MM.1S (cell line): ENCODE measurements around the gene KDM4D.

Source experiments
- EZH2phosphoT487 ChIP-seq: fragments of 300-600 bp; sonication (generic); IDR thresholded peaks from 2 replicates; pipeline ENCODE4 v1.6.1; 2018; ENCODE audit warnings: antibody characterized with exemption, low read length
- TF ChIP-seq, protein P1 (sequence below): fragments of 300-600 bp; sonication (generic); IDR thresholded peaks from 2 replicates; pipeline ENCODE4 v1.5.1; 2016; ENCODE audit warnings: antibody characterized with exemption, low read length, mixed read lengths

- no peak for TF ChIP-seq EZH2phosphoT487
- TF ChIP-seq, protein P1, sequence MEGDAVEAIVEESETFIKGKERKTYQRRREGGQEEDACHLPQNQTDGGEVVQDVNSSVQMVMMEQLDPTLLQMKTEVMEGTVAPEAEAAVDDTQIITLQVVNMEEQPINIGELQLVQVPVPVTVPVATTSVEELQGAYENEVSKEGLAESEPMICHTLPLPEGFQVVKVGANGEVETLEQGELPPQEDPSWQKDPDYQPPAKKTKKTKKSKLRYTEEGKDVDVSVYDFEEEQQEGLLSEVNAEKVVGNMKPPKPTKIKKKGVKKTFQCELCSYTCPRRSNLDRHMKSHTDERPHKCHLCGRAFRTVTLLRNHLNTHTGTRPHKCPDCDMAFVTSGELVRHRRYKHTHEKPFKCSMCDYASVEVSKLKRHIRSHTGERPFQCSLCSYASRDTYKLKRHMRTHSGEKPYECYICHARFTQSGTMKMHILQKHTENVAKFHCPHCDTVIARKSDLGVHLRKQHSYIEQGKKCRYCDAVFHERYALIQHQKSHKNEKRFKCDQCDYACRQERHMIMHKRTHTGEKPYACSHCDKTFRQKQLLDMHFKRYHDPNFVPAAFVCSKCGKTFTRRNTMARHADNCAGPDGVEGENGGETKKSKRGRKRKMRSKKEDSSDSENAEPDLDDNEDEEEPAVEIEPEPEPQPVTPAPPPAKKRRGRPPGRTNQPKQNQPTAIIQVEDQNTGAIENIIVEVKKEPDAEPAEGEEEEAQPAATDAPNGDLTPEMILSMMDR, result no peak
These were observed 34.2 kb upstream of the KDM4D start for GRCh38 chr11:94939346-94939745.
